GM20431 (cell line): ENCODE measurements around the gene PKN1.

Experiments used
- in situ Hi-C: fragments of 300-500 bp; cut with MseI, MboI; formaldehyde crosslinking; loops from one replicate; pipeline ENCODE4 v1.15.0; 2020; ENCODE audit warnings: low sequenced_read_pairs; ENCODE audit not compliant: unreplicated experiment

Gene PKN1

GRCh38 chr19:14507704-14508542 lies 74.8 kb downstream of the PKN1 start:
- in situ Hi-C loops, result no loop called here

DNA sequence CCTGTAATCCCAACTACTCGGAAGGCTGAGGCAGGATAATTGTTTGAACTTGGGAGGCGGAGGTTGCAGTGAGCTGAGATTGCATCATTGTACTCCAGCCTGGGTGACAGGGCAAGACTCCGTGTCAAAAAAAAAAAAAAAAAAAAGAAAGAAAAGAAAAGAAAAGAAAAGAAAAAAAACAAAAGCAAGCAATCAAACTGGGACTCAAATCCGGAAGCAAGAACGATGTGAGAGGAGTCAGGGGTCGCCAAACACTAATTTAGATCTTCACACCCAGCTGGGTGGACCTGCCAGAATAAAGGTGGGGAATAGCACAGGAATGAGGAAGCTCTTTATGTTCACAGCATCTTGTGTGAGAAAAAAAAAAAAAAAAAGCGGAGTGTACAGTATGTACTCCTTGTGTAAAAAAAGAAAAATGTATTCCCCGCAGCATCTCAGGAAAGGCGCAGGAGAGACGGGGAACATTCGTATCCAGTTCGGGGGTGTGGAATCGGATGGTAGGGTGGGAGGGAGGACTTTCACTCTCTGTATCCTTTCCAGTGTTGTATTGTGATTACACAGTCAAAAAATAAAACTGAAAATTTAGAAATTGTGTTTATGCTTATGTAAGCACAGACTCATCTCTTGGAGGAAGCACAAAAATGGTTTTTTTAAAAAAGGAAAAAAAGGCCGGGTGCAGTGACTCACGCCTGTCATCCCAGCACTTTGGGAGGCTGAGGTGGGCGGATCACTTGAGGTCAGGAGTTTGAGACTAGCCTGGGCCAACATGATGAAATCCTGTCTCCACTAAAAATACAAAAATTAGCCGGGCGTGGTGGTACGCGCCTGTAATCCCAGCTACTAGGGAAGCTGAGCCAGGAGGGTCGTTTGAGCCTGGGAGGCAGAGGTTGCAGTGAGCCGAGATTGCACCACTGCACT lies 77.5 kb downstream of the PKN1 start:
- in situ Hi-C loops, result no loop called here

DNA sequence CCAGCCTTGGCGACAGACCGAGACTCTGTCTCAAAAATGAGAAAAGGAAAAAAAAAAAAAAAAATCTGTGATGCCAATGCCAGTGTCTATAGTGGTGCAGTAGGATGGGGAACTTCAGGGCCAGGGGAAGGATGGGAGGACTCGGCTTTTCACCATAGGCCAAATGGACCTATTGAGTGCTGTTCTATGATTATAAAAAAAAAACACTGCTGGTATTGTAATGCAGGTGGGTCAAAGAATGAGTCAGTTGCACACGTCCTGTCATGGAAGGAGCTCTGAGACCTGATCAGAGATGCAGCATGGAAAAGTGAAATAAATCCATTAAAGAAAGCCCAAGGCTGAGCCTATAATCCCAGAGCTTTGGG lies 78.1 kb downstream of the PKN1 start:
- in situ Hi-C loops, result no loop called here

DNA sequence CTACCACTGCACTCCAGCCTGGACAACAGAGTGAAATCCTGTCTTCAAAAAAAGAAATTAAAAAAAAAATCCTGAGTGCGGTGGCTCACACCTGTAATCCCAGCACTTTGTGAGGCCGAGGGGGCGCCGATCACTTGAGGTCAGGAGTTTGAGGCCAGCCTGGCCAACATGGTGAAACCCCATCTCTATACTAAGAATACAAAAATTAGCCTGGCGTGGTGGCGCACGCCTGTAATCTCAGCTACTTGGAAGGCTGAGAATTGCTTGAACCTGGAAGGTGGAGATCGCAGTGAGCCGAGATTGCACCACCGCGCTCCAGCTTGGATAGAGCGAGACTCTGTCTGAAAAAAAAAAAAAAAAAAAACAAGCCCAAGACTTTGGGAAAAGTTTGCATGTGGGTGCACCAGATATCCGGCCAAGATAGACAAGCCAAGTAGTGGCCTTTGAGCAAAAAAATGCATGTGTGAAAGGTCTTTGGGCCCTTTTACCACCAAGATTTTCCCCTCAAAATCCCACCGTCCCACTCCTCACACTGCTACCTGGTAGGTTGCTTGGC lies 79.4 kb downstream of the PKN1 start:
- in situ Hi-C loops, result no loop called here

DNA sequence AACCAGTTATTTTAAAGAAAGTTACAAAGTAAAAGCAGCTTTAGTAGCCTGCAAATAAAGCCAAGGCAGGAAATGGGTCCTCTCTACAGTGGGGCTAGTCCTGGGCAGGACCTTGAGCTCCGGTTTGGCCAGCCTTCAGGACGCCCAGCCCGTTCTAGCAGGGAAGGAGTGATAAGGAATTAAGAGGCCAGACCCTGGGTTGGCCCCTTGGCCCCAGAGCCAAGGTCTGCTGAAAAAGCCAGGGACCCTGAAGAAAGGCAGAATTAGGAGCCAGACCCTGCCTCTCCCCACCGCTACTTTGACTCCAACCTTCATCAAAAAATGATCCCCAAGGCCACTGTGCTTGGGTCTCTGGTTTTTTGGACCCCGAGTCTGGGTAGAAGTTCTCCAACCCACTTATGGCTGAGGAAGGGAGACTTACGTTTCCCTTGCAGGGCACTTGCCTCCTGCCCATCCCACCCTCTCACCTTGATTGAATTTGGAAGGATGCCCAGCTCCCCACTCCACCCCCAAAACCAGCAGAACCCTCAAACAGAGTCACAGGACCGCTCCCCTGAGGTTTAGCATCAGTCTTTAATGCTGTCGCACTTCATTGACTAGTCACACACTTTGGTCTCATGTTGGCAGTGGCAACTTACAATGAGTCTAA lies 81.2 kb downstream of the PKN1 start:
- in situ Hi-C loops, result no loop called here

GRCh38 chr19:14515501-14516047 lies 82.5 kb downstream of the PKN1 start:
- in situ Hi-C loops, result no loop called here

DNA sequence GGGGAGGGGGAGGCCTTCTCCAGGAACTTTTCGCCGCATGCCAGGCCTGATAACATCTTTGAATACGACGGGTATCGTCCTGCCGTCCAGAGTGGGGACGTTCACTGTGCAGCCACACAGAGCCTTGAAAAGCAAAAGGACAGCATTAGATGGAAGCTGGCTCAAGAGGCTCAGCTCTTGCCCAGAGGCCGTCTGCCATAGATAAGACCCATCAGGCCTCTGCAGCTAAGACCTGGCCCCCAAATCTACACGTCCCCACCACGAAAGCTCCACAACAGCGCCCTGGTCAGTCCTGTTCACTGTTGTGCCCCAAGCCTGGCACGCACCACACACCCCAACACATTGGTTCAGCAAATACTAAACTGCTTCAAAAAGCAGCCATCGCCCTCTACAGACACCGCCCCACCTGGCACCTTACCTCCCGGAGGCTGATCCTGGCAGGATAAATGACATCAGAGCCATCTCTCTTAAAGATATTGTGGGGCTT lies 83.0 kb downstream of the PKN1 start:
- in situ Hi-C loops, result no loop called here

DNA sequence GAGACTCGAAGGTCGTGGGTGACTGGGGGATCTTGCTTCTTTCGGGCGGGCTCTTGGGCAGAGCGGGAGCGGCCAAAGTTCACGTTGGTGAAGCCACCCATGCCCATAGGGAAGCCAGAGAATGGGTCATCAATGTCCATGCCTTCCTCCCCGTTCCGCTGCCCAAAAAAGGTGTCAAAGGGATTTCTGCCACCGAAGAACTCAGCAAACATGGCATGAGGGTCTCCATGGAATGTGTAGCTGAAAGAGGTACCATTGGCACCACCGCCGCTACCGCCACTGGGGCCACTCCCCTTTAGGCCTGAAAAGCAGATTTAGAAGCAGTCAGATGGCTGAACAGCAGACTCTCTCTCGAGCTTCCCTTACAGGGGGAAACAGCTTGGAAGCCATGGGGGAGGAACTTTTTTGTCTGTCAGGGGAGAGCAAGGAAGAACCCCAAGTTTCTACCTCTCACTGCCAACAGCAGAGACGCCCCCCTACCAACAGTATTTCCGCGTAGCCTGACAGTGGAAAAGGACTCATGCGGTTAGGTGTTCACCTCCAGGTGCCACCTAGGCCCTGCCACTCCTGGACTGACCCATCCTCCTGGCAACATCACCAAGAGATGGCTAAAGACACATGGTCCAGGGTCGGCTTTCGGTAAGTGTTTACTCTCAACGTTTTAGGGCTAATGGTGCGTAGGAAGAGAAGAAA lies 83.8 kb downstream of the PKN1 start:
- in situ Hi-C loops, result no loop called here

GRCh38 chr19:14517446-14517839 lies 84.3 kb downstream of the PKN1 start:
- in situ Hi-C loops, result no loop called here

DNA sequence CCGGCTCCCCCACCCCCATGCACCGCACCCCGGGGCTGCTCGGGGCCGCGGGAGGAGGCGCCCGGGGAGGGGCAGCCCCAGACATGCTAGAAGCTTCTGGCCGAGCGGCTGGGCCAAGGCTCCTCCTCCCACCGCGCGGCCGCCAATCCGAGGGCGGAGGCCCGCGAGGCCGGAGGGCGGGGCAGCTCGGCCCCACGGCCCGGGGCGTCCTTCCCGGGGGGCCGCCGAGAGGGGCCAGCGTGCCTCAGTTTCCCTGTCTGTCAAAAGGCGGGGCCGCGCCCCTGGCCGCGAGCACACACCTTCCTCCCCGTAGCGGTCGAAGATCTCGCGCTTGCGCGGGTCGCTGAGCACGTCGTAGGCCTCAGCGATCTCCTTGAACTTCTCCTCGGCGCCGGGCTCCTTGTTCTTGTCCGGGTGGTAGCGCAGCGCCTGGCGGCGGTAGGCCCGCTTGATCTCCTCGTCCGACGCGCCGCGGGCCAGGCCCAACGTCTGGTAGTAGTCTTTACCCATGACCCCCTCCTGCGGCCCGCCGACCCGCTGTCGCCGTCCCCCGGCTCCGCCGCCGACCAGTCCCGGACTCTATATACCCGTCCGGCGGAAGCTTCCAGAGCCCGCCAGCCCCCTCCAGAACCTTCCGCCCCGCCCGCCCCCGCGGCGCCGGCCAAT lies 84.9 kb downstream of the PKN1 start, which contains the start of gene DNAJB1:
Gene DNAJB1, minus strand, starts transcription at position 558 of the 666 bp plus-strand sequence. Its CDS starts 48 bp downstream, at position 510.
- in situ Hi-C loops, result no loop called here

DNA sequence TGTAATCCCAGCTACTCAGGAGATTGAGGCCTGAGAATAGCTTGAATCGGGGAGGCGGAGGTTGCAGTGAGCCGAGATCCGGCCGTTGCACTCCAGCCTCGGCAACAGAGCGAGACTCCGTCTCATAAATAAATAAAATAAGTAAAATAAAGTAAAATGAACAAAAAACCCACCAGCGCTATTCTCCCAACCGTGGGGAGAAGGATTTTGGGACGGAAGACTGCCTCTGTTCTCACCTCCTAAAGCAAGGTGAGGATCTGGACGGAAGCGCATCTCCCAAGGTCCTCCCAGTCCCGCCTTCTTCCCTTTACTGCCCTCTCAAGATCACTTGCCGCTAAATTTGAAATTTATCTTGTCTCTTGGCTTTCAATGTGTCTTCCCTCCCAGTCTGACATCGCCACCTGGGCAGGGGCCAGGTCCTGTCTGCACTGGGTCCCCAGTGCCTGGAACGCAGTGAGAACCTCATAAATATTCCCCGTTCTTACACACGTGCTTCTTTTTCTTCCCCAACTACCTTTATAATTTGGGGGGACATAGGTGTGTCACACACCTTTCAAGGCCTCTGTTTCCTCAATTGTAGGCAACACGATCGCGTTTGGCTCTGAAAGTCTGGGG lies 86.2 kb downstream of the PKN1 start:
- in situ Hi-C loops, result no loop called here

GRCh38 chr19:14519860-14520407 lies 86.8 kb downstream of the PKN1 start:
- in situ Hi-C loops, result no loop called here

- in situ Hi-C loops, result no loop called here
Observed at GRCh38 chr19:14520543-14520942, 87.4 kb downstream of the PKN1 start.
